ENCODE results near the gene ORMDL3.

DNA sequence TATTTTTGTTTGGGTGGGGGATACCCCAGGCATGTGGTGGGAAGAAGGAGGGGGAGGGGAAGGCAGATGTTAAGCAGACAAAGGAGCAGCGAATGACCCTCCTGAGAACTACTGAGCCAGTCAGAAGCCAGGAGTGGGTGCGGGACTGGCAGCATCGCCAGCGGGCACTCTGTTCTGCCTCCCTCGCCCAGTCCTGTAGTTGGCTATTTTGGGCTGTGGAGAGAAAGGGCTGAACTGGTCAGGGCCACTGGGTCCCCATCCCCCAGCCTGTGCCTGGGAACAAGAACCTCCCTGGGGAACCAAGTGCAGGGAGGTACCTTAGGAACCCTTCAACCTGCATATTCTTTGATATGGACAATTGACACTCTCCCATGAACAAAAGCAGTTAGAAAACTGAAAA, 6.5 kb upstream of the ORMDL3 start:
- no peak for TF ChIP-seq ZBTB11 (tag by site-specific recombination; conservative IDR thresholded peaks at IDR 0.05; ENCODE audit: low read depth)
- TF ChIP-seq CTCF (tag by site-specific recombination; IDR thresholded peaks at IDR 0.05) = no peak
- TF ChIP-seq MEIS1 (CRISPR knock-in tag; IDR thresholded peaks at IDR 0.05; ENCODE audit: borderline replicate concordance) = no peak
- no peak for TF ChIP-seq YY1 (tag by site-specific recombination; IDR thresholded peaks at IDR 0.05)
- TF ChIP-seq PRDM1 (tag by site-specific recombination; IDR thresholded peaks at IDR 0.05) = no peak
- TF ChIP-seq ZNF776 (tag by site-specific recombination; IDR thresholded peaks at IDR 0.05; ENCODE audit: borderline replicate concordance) = no peak
- no peak for TF ChIP-seq KLF16 (tag by site-specific recombination; IDR thresholded peaks at IDR 0.05)
